Neural progenitor cell (in vitro differentiated cells): ENCODE results near the gene UROC1.

ENCODE experiments used
- EZH2 ChIP-seq: fragments of 200-600 bp; sonication (generic); IDR thresholded peaks from 2 replicates; pipeline ENCODE4 v1.6.1; 2017; ENCODE audit warnings: antibody characterized with exemption, mild to moderate bottlenecking, moderate library complexity
- EZH2phosphoT487 ChIP-seq: fragments of 200-600 bp; sonication (generic); IDR thresholded peaks from 2 replicates; pipeline ENCODE4 v1.6.1; 2017; ENCODE audit warnings: antibody characterized with exemption
- TF ChIP-seq, protein P1 (sequence below): fragments of 200-600 bp; sonication (generic); IDR thresholded peaks from 2 replicates; pipeline ENCODE4 v1.5.1; 2017; ENCODE audit warnings: antibody characterized with exemption, mild to moderate bottlenecking

DNA sequence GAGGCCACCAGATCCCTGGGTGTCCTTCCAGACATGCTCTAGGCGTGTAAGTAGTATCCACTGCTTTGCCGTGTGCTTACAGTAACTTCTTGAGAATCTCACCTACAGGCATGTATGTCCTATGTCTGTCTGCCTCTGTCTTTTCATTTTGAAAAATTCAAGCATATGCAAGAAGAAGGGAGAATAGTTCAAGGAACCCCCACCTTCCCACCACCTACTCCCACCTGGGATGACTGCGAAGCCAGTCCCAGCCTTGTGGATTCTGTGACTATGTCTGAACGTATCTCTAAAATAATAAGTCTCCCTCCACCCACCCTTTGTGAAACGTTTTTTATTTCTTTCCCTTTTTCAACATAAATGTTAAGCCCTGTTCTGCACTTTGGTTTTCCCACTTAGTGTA lies 21.4 kb upstream of the UROC1 start:
- TF ChIP-seq, protein P1, sequence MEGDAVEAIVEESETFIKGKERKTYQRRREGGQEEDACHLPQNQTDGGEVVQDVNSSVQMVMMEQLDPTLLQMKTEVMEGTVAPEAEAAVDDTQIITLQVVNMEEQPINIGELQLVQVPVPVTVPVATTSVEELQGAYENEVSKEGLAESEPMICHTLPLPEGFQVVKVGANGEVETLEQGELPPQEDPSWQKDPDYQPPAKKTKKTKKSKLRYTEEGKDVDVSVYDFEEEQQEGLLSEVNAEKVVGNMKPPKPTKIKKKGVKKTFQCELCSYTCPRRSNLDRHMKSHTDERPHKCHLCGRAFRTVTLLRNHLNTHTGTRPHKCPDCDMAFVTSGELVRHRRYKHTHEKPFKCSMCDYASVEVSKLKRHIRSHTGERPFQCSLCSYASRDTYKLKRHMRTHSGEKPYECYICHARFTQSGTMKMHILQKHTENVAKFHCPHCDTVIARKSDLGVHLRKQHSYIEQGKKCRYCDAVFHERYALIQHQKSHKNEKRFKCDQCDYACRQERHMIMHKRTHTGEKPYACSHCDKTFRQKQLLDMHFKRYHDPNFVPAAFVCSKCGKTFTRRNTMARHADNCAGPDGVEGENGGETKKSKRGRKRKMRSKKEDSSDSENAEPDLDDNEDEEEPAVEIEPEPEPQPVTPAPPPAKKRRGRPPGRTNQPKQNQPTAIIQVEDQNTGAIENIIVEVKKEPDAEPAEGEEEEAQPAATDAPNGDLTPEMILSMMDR: no peak
- no peak for TF ChIP-seq EZH2
- no peak for TF ChIP-seq EZH2phosphoT487
